ENCODE results near the gene RHCG.

- no peak for TF ChIP-seq L3MBTL2 (conservative IDR thresholded peaks at IDR 0.05)
- no peak for TF ChIP-seq LEF1 (IDR thresholded peaks at IDR 0.05; ENCODE audit: borderline replicate concordance)
- no peak for TF ChIP-seq SP1 (IDR thresholded peaks at IDR 0.05)
- no peak for TF ChIP-seq ELF4 (IDR thresholded peaks at IDR 0.05)
These were observed 67.4 kb downstream of the RHCG start for GRCh38 chr15:89429023-89429422.
